NCI-H446 (cell line): ENCODE results near the gene MEIOSIN.

ENCODE experiments used
- DNase-seq, 2 experiments: peaks; one replicate each; lab custom pipeline; 2025; lab: John Stamatoyannopoulos, UW

Gene MEIOSIN

DNA sequence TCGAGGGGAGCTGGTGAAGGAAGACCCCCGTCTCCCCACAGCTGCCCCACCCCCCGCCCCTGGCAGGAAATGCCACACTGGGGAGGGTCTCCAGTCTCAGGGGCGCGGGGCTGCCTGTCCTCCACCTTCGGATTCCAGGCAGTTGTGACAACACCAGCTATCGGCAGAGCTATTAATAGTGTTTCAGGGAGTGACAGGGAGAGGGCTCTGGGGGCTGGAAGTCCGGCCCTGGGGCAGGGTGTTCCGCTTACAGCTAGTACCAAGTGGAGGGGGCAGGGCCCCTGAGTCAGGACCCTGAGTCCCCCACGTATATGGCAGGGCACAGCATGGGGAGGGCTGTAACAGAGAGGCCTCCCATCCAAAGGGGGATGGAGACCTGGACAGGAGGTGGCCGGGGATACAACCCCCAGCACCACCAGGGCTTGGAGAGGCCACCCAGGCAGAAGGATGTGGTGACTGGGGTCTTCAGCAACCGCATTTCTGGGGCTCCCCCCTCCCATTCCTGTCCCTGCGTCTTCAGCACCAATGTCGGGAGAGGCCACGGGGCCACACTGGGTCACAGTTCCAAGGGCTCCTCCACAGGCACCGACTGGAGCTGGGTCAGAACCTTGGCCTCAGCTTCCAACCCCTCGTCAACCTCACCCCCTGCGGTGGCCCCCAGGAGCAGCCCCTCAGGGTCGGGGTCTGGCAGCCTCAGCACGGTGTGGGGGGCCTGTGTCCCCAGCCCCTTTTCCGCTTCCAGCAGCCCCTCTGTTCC, 31.9 kb downstream of the MEIOSIN start:
- DNase-seq, result no peak

DNA sequence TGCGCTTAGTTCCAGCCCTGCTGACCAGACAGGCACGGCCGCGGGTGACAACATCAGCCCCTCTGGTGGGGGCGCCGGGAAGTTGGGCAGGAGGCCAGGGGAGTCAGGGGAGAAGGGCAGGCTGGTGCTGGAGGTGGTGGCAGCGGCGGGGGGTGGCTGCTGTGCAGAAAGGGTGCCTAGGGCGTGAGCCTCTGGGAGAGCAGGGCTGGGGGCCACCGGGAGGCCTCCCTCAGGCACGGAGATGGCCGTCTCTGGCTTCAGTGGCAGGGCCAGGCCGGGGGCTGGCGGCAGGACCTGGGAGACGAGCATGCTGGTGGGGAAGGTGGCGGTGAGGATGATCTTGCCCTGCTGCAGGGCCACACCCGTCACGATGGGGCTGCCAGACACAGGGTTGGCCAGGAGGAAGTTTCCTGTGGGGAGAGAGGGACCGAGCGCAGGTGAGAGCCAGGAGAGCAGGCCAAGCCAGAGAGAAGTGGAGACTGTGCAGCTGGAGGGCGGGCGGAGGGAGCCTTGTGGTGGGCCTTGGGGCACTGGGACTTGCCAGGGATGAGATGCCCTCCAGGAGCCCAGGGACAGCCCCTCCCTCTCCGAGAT, 32.6 kb downstream of the MEIOSIN start:
- no peak for DNase-seq

DNA sequence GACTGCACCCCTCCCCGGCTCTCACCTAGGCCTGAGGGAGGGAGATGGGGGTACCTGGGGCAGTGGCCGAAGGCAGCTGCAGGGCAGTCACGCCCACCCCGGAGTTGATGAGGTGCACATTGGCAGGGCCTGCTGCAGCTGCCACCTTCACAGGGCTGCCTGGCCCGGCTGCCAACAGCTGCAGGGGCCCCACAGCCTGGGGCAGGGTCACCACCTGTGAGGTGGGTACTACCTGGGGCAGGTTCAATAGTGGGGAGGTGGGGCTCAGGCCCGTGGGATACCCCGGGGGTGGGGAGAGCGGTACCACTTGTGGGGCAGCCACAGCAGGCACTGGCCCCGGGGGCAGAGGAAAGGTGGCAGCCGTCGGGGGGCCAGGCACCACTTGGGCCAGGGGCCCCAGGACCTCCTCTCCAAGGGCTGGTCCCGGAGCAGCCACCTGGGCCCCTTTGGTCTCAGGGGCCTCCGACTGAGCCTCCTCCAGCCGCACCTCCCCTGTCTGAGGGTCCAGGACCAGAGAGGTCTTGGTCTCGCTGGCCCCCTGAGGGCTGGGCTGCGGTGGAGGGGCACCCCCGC, 33.1 kb downstream of the MEIOSIN start:
- no peak for DNase-seq

DNA sequence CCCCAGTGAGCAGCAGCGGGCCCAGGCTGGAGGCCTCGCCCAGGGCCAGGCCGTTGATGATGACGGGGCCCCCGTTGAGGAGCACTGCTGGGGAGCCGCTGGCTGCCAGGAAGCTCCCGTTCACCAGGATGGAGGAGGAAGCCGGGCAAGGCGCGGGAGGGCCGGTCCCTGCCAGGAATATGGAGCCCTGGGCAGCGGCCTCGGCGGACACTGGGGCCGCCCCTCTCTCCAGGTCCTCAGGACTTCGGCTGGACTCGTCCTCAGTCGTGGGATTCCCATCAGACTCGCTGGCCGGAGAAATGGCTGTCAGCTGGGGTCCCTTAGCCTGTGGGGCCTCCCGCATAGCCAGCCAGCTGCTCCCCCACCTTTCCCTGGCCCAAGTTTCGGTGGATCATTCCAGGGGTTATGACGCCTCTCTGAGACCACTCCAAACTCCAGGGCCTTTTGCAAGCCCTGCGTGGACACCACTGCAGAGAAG, 33.7 kb downstream of the MEIOSIN start:
- DNase-seq, result no peak

DNA sequence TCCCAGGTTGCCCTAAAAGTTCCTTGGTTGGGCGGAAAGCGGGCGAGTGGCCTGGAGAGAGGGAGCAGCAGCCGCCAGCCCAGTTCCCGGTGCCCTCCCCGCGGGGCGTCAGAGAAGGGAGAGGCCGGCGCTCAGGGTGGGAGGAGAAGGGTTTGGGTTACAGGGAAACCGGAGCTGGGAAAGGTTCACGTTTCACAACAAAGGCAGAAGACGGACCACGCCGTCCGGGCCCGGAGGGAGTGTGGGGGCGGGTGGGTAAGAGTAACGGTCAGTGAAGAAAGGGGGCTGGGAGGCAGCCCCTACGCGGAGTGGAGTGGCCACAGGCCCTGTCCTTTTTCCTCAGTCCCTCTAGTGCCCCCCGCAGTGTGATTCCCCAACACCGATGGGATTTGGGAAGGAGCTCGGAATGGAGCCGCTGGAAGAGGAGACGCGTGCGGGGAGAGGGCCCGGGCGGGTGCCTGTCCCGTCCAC, 34.2 kb downstream of the MEIOSIN start:
- DNase-seq, result peak in 1 of 2 experiments; percentile 42

DNA sequence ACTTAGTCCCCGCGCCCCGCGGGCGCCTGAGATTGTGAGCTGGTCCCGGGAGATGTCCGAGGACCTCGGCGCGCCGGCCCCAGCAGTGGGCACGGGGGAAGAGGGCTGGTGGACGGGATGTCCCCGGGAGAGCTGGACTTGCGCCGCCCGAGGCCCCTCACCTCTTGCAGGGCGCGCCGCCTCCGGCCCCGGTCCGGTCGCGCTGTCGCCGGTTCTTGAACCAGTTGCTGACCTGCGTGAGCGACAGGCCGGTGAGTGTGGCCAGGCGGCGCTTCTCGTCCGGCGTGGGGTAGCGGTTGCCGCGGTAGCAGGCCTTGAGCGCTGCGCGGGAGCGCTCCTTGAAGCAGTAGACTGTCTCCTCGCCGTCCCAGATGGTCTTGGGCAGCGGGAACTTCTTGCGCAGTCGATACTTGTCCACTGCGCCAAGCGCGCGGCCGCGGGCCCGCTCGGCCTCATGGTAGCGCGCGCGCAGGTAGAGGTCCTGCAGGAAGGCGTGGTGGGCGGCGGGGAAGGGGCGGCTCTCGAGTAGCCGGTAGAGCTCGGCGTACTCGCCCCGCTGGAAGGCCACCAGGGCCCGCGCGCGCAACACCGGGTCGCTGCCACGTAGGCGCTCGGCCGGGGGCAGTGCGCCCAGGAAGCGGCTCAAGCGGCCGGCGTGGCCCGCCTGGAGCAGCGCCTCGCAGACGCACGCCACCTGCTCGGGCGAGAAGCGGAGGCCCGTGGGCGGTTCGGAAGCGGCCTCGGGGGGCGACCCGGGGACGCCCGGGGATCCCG, 34.8 kb downstream of the MEIOSIN start:
- peak in 1 of 2 experiments; percentile 64 for DNase-seq

DNA sequence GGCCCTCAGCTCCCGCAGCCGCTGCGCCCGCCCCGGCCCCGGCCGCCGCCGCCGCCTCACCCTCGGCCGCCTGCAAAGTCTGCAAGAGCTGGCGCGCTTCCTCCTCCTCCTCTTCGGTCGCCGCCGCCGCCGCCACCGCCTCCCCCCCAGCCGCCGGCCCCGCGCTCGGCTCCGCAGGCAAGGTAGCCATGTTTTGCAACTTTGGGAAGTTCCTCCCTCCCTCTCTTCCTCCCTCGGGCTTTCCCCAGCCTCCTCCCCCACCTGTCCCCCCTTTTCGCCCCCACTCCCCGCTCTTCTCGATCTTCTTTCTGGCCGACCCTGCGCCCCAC, 35.4 kb downstream of the MEIOSIN start:
- no peak for DNase-seq

DNA sequence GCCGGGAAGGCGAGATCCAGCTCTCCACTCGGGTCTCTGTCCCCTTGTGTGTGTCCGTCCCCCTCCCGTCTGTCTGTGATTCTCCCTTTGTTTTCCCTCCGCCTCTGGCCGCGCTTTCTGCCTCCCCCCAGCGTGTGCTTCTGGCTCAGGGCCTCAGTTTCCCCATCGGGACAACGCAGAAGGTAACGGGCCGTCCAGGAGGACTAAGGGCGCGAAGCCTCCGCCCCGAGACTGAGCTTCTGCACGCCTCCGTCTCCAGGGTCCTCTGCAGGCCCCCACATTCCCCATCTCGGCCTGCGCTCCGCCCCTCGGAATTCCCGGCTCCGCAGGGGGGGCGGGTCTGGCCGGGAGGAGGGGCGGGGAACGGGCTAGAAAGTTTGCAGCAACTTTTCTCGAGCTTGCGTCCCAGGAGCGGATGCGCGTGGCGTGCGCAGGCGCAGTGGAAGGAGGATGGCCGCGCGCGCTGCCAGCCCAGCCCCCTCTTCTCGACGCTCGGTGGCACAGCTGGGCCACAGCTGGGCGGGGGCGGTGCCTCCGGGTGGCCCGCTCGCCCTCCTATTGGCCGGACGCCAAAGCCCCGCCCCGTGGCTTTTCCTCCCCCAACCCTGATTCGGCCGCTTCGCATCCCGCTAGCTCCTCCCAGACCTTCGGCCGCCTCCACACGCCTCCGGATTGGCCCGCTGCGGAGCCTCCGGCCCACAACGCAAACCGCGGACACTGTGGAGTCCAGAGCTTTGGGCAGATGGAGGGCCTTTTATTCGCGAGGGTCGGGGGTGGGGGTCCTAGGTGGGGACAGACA, 35.9 kb downstream of the MEIOSIN start, which contains the start of gene SIX5:
SIX5 (minus strand) TSS at position 269 of the 799 bp plus-strand sequence. CDS start 408 bp downstream, outside the sequence.
- DNase-seq, result peak; percentile 95 to 99

DNA sequence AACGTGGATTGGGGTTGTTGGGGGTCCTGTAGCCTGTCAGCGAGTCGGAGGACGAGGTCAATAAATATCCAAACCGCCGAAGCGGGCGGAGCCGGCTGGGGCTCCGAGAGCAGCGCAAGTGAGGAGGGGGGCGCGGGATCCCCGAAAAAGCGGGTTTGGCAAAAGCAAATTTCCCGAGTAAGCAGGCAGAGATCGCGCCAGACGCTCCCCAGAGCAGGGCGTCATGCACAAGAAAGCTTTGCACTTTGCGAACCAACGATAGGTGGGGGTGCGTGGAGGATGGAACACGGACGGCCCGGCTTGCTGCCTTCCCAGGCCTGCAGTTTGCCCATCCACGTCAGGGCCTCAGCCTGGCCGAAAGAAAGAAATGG, 36.6 kb downstream of the MEIOSIN start:
- DNase-seq, result peak; percentile 71 to 77

DNA sequence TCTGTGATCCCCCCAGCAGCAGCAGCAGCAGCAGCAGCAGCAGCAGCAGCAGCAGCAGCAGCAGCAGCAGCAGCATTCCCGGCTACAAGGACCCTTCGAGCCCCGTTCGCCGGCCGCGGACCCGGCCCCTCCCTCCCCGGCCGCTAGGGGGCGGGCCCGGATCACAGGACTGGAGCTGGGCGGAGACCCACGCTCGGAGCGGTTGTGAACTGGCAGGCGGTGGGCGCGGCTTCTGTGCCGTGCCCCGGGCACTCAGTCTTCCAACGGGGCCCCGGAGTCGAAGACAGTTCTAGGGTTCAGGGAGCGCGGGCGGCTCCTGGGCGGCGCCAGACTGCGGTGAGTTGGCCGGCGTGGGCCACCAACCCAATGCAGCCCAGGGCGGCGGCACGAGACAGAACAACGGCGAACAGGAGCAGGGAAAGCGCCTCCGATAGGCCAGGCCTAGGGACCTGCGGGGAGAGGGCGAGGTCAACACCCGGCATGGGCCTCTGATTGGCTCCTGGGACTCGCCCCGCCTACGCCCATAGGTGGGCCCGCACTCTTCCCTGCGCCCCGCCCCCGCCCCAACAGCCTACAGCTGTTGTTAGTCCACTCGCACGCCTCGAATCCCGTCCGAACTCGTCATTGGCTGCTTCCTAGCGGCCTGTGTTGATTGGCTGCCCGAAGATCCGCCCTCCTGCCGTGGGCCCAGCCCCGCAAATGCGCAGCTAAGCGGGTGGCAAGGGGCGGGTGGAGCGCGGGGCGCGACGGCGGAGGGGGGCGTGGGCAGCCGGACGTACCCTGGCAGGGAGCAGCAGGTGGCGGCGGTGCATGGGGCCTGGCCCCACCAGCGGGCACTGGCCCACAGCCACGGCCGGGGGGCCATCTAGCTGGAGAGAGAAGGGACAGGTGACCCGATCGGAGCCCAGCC, 37.2 kb downstream of the MEIOSIN start:
- peak; percentile 96 to 98 for DNase-seq

DNA sequence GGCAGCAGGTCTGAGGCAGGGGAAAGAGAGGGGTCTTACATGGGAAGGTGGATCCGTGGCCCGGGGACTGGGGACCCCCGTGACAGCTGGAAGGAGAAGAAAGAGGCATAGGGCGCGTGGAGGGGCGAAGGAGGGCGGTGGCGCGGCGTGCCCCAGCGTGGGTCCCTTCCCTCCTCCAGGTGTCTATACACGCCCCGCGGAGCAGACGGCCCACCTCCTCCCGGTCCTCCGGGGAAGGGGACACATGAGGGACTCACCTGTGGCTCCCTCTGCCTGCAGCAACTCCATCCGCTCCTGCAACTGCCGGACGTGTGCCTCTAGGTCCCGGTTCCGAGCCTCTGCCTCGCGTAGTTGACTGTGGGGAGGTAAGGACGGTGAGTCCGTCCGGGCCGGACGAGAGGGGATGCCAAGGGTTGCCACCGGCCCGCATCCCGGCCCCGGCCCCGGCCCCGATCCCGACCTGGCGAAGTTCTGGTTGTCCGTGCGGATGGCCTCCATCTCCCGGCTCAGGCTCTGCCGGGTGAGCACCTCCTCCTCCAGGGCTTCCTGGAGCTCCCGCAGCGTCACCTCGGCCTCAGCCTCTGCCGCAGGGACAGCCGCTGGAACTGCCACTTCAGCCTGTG, 38.2 kb downstream of the MEIOSIN start:
- no peak for DNase-seq

DNA sequence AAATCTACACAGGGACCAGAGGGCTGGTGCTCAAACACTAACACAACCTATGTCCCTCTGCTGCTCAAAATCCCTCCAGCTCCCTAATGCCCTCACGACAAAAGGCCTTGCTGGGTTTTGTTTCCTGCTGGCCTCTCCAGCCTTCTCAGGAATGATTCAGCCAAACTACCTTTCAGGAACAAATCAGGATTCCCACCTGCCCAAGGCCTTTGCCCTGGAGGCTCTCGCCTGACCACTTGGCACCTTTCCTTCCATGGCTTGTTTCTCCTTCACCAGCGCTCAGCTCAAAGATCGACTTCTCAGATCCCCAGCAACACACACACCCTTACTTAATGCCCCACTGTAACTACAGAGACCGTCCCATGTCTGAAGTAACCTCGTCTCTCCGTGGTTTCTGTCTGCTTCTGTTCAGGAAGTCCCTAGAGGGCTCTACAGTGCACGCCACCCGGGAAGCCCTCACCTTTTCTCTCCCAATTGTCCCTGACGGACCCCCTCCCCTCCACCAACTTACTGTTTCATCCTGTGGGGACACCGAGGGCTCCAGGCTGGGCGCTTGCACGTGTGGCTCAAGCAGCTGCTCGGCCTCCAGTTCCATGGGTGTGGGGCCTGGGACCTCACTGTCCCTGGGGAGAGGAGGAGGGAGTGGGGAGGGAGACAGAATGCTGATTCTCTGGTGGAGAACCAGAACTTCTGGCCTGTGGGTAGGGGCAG, 39.0 kb downstream of the MEIOSIN start:
- no peak for DNase-seq

DNA sequence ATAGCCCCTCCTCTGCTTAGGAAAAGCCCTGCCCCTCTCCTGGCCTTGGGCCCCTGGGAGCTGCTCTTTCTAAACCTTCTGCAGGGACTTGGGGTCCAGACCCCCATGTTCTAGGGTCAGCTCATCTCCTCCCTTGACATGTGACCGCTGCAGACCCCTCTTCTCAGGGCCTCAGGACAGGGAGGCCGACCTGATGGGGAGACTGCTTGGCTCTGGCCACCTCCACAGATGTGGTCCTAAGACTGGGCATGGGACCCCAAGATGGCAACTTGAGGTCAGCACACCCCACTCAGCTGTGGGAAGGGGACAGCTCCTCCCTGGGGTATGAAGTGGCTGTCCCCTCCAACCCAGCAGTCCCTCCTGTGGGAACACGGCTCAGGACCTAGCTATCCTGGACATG, 39.7 kb downstream of the MEIOSIN start:
- no peak for DNase-seq

DNA sequence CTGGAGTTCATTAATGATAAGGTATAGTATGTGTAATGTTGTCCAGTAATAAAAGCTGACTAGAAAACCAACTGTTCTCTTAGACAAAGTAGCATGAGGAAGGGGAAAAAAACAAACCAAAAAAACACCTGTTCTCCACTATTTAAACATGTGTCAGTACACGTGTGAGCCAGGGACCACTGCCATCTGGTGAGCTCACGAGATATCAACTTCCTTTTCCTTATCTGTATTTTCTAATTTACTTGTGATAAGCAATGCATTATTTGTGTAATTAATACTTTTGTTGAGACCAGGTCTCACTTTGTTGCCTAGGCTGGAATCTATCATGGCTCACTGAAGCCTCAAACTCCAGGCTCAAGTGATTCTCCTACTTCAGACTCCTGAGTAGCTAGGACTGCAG, 40.1 kb downstream of the MEIOSIN start:
- no peak for DNase-seq

DNA sequence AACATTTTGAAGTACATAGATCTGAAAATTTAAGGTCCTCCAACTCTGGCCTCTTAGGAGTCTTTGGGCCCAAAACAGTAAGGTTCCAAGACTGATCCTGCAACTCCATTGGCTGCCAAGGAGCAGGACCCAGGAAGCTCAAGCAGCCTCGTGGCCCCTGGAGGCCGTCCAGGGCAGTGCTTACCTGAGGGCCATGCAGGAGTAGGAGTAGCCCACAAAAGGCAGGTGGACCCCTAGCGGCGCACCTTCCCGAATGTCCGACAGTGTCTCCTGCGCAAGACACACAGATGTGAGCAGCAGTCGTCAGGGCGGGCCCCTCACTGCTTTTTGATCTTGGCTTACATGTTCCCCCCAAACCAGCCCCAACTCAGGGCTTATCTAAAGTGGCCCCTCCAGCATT, 41.5 kb downstream of the MEIOSIN start:
- no peak for DNase-seq

DNA sequence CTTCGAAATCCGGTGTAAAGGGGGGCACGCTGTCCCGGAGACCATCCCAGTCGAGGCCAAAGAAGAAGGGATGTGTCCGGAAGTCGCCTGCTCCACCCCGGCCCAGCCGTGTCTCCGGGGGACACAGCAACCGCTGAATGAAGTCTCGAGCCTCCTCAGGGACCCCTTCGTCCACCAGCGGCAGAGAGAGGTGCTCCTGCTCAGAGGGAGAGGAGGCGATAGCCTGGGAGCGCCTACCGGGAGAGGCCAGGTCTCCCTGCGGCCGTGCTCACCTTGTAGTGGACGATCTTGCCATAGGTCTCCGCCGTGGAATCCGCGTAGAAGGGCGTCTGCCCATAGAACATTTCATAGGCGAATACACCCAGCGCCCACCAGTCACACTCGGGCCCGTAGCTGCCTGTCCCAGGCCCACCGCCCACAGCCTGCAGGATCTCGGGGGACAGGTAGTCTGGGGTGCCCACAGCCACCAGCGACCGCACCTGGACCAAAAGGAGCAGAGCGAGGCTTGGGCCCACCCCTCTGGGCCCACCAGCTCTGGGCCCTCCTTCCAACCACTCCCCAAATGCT, 44.2 kb downstream of the MEIOSIN start:
- DNase-seq, result no peak

DNA sequence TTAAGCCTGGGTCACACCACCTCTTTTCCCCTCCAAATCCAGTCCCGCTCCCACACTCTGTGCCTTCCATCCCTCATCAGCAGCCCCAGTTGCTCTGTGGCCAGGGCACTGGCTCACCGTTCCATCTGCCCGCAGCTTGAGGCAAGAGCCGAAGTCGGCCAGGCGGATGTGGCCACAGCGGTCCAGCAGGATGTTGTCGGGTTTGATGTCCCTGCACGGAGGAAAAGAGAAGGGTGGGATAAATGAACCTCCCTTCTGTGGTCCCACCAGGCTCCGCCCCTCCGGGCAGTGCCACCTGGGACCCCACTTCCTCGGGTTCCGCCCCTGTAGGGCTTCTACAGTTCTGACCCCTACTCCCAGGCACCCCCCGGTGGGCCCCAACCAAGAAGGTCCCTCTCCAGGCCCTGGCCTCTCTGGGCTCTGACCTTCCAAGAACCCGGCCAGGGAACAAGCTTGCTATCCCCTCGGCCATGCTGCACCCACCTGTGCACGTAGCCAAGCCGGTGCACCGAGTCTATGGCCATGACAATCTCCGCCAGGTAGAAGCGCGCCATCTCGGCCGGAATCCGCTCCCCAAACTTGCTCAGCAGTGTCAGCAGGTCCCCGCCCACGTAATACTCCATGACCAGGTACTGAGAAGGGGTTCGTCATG, 44.9 kb downstream of the MEIOSIN start:
- no peak for DNase-seq
